Measurements from ENCODE around the gene PCBD1. TPM values are rescaled to one million over a fixed set of nuclear protein-coding genes. Genes with fewer than 3 reads are reported as not detected.

Gene PCBD1
- polyA plus RNA-seq, 3 donors = 107 to 119 (median 112) TPM

- DNase-seq (ENCODE audit: extremely low read depth in 1 of 11, low read depth in 9 of 11, low spot score in 4 of 11) = no peak
Measured at GRCh38 chr10:70850097-70850496, 38.3 kb downstream of the PCBD1 start.

- peak in 3 of 11 donors; percentile 9 to 31 (median 20) for DNase-seq (ENCODE audit: extremely low read depth in 1 of 11, low read depth in 9 of 11, low spot score in 4 of 11)
Measured at GRCh38 chr10:70849582-70850016, 38.8 kb downstream of the PCBD1 start.

GRCh38 chr10:70847659-70848360 is 40.6 kb downstream of the PCBD1 start:
- DNase-seq (ENCODE audit: extremely low read depth in 1 of 11, low read depth in 9 of 11, low spot score in 4 of 11) = no peak

DNA sequence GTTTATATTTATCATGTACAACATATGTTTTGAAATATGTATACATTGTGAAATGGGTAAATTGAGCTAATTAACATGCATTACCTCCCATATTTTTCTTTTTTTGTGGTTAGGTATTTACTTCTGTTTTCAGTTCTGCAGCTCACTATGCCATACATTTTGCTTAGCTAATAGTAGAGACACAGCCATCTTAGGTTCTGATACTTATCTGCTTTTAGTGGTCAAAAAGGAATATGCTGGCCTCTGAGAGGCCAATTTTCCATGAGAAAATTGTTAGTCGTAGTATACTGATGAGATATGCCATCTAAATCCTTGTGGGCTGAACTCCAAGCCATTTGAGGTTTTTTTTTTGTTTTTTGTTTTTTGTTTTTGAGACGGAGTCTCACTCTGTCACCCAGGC is 41.6 kb downstream of the PCBD1 start:
- no peak for DNase-seq (ENCODE audit: extremely low read depth in 1 of 11, low read depth in 9 of 11, low spot score in 4 of 11)

- DNase-seq (ENCODE audit: extremely low read depth in 1 of 11, low read depth in 9 of 11, low spot score in 4 of 11) = no peak
Measured at GRCh38 chr10:70845816-70846215, 42.5 kb downstream of the PCBD1 start.

- DNase-seq (ENCODE audit: extremely low read depth in 1 of 11, low read depth in 9 of 11, low spot score in 4 of 11) = no peak
Measured at GRCh38 chr10:70845256-70845655, 43.1 kb downstream of the PCBD1 start.

GRCh38 chr10:70843776-70844489 is 44.4 kb downstream of the PCBD1 start:
- no peak for DNase-seq (ENCODE audit: extremely low read depth in 1 of 11, low read depth in 9 of 11, low spot score in 4 of 11)

- DNase-seq (ENCODE audit: extremely low read depth in 1 of 11, low read depth in 9 of 11, low spot score in 4 of 11) = no peak
Measured at GRCh38 chr10:70843333-70843732, 45.0 kb downstream of the PCBD1 start.

GRCh38 chr10:70840836-70841235 is 47.5 kb downstream of the PCBD1 start:
- DNase-seq (ENCODE audit: extremely low read depth in 1 of 11, low read depth in 9 of 11, low spot score in 4 of 11) = no peak

DNA sequence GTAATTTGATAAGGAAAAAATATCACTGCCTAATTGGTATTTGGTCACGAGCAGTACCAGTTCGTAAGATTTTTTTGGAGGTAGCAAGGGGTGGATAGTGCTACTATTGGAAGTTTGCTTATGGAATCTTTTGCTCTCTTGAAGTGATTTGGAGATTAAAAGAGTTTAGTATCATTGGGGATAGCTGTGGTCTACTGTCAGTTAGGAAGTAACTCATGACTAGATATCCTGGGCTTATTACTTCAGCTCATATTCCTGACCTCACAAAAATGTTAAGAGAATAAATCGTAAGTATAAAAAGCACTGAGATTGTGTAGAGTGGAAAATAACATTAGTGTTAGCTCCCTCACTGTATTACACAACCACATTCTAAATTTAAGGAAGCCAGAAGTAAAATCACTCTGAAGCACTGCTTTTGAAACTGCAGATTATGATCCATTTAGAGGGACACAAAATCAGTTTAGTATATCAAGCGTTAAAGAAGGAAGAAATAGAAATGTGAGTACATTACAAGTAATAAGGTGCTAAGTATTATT is 50.0 kb downstream of the PCBD1 start:
- DNase-seq (ENCODE audit: extremely low read depth in 1 of 11, low read depth in 9 of 11, low spot score in 4 of 11) = no peak

GRCh38 chr10:70837660-70838059 is 50.7 kb downstream of the PCBD1 start:
- DNase-seq (ENCODE audit: extremely low read depth in 1 of 11, low read depth in 9 of 11, low spot score in 4 of 11) = no peak

DNA sequence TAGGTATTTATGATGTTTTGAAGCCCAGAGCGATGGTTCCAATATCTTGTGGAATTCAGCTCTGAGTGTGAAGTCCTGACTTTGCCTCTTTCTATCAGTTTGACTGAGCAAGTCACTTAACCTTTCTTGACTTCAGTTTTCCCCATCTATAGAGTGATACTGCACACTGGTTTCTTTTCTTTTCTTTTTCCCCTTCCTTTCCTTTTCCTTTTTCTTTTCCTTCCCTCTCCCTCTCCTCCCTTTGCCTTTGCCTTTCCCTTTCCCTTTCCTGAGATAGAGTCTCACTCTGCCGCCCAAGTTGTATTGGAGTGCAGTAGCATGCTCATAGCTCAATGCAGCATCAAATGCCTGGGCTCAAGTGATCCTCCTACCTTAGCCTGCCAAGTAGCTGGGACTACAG is 52.0 kb downstream of the PCBD1 start:
- DNase-seq (ENCODE audit: extremely low read depth in 1 of 11, low read depth in 9 of 11, low spot score in 4 of 11) = no peak

DNA sequence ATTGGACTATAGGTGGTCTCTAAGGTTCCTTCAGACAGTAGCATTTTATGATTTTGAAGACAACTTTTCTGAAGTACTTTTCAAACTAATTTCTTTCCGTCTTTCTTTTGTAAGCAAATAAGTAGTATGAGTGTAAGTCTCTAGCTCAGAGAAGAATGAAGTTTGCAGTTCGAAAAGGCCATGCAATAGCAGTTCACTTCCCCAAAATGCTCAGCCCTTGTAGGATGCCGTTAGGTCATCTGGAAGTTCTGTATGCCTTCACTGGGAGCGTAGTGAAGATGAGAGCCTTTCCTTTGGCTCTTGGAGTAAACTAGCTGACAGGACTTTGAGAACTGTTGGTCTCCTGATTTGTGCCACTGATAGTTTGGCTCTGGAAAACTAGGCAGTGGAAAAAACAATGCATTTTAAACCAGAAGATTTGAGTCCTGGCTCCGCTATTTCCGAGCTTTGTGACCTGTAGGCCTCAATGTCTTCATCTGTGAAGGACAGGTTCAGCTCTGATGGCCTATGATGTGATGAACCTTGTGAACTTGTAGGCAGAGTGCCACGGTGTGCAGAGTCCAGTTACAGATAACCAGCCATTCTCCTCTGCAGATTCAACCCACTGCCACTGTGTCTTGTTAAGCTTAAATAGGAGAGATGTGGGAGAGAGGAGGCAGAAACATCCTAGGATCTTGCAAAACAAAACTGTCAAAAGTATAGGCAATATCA is 53.8 kb downstream of the PCBD1 start:
- no peak for DNase-seq (ENCODE audit: extremely low read depth in 1 of 11, low read depth in 9 of 11, low spot score in 4 of 11)

DNA sequence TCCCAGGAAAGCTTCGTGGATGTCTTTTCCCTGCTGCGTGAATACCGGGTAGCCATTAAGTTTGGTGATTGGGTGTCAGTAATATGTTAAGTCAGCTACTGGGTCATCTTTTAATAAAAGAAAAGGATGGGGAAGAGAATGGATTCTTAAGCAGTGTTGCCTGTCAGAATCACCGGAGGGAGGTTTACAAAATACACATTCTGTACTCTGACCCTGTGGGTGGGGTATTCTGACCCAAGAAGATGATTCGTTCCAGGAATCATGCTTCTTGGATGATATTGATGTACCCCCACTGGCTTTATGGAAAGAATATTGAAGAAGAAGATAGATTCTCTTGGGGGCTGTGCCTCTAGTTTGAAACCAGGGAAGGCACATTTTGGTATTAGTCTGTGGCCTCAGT is 54.3 kb downstream of the PCBD1 start:
- no peak for DNase-seq (ENCODE audit: extremely low read depth in 1 of 11, low read depth in 9 of 11, low spot score in 4 of 11)

DNA sequence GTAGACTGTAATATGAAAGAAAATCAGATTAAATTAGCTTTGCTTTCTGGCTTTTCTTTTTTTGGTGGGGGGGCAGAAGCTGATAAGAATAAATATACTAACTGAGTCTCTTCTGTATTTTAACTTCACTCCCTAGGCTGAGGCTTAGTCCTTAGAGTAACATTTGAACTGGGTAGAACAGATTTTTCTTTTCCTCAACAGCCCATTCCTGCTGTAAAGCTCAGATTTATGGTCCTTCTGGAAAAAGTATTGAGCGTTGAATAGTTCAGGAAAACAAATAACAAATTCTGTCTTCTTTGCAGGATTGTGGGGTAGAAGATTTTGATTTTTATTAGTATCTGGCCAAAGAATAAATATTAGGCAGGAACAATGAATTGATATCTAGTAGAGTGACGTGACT is 54.8 kb downstream of the PCBD1 start:
- no peak for DNase-seq (ENCODE audit: extremely low read depth in 1 of 11, low read depth in 9 of 11, low spot score in 4 of 11)

Other genes starting within 250 kb of the PCBD1 start
- gene ADAMTS14, start 216.1 kb downstream of the PCBD1 start, polyA plus RNA-seq (ENCODE audit: insufficient read length in 3 of 3) = 1 to 10 TPM; 1.1 to 2.0 (median 1.2) TPM
- gene TBATA, start 103.2 kb downstream of the PCBD1 start, polyA plus RNA-seq (ENCODE audit: insufficient read length in 3 of 3) = not detected
- gene SGPL1, start 72.6 kb downstream of the PCBD1 start, polyA plus RNA-seq (ENCODE audit: insufficient read length in 3 of 3) = 10 to 100 TPM; 63.4 to 66.2 (median 64.4) TPM